ENCODE data around the gene SLC35A5.

Gene SLC35A5

DNA sequence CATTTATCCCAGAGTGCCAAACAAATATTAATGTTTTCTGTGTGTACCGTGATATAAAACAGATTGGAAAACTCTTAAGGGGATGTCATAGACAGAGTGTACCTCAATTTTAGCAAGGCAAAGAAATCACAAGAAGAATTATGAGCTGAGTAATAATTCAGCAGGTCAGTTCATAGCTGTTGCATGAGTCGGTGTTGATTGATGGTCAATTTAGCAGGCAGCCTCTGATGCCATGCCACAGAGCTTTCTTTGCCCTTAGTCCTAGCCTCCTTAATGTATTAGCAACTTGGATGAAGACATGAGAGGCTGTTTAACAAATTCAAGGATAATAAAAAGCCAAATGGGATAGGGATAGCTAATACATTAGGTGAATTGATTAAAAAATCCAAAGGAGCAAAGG, 6.8 kb downstream of the SLC35A5 start:
- H3K4me2 ChIP-seq (ENCODE audit: low read depth, low read length) = no peak overlapping the region
- H3K9me3 ChIP-seq (replicated peaks; ENCODE audit: insufficient read depth, low read length) = no peaks in the 10 kb centered on the region
- no peak overlapping the region for H3K9ac ChIP-seq (ENCODE audit: low read length)
- H3F3A ChIP-seq (ENCODE audit: insufficient read depth, low read length) = no peaks in the 10 kb centered on the region
- no peaks in the 10 kb centered on the region for H4K20me1 ChIP-seq (ENCODE audit: insufficient read depth, low read length)
- H3K4me1 ChIP-seq (ENCODE audit: low read length) = no peaks in the 10 kb centered on the region
- H3K27ac ChIP-seq (ENCODE audit: low read length) = no peak overlapping the region
- H2AFZ ChIP-seq (ENCODE audit: low read length) = no peak overlapping the region
- no peak overlapping the region for H3K4me3 ChIP-seq (ENCODE audit: low read length)
- H3K27me3 ChIP-seq (replicated peaks; ENCODE audit: insufficient read depth, low read length) = no peaks in the 10 kb centered on the region
- H3K36me3 ChIP-seq (replicated peaks; ENCODE audit: insufficient read depth, low read length) = no peaks in the 10 kb centered on the region
- no peak for DNase-seq
- H3K9me2 ChIP-seq (replicated peaks; ENCODE audit: insufficient read depth, low read length) = no peaks in the 10 kb centered on the region
- TF ChIP-seq EZH2 (optimal IDR thresholded peaks at IDR 0.05; ENCODE audit: low read depth, low read length) (no peak), CTCF (IDR thresholded peaks at IDR 0.05; ENCODE audit: low read length) (no peak), EZH2phosphoT487 (IDR thresholded peaks at IDR 0.05; ENCODE audit: low read length) (no peak)
- 0 out of 2 replicates have a peak, but pooled peaks cover 1% of the 10 kb centered on the region for H3K79me2 ChIP-seq (ENCODE audit: low read length)

DNA sequence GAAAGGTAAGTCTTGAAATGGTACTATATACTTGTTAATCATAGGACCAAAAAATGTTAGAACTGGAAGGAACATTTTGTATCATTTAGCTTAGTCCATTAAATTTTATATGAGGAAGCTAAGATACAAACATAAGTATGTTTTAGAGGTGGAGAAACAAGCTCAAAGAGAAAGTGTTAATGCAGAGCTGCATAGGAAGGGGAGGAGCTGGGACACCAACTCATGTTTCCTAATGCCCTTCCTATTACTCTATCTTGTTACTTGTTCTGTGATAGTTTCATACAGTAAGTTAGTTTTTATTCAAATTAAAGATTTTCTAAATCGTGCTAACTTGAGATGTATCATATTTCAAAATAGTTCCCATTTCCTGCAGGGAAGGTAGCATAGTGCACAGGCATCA, 7.4 kb downstream of the SLC35A5 start:
- H3K36me3 ChIP-seq (replicated peaks; ENCODE audit: insufficient read depth, low read length) = no peaks in the 10 kb centered on the region
- no peak for TF ChIP-seq CTCF (IDR thresholded peaks at IDR 0.05; ENCODE audit: low read length)

GRCh38 chr3:112572701-112573100, 10.9 kb downstream of the SLC35A5 start:
- Histone ChIP-seq H3K27ac (ENCODE audit: low read length) (no peak overlapping the region), H4K20me1 (ENCODE audit: insufficient read depth, low read length) (no peaks in the 10 kb centered on the region), H3K36me3 (replicated peaks; ENCODE audit: insufficient read depth, low read length) (no peaks in the 10 kb centered on the region), H3K79me2 (ENCODE audit: low read length) (no peaks in the 10 kb centered on the region), H3K27me3 (replicated peaks; ENCODE audit: insufficient read depth, low read length) (no peaks in the 10 kb centered on the region), H3K4me3 (ENCODE audit: low read length) (no peak overlapping the region), H2AFZ (ENCODE audit: low read length) (no peak overlapping the region), H3F3A (ENCODE audit: insufficient read depth, low read length) (no peaks in the 10 kb centered on the region), H3K9me3 (replicated peaks; ENCODE audit: insufficient read depth, low read length) (no peaks in the 10 kb centered on the region), H3K4me2 (ENCODE audit: low read depth, low read length) (no peak overlapping the region), H3K4me1 (ENCODE audit: low read length) (no peaks in the 10 kb centered on the region), H3K9ac (ENCODE audit: low read length) (no peak overlapping the region), H3K9me2 (replicated peaks; ENCODE audit: insufficient read depth, low read length) (no peaks in the 10 kb centered on the region)
- TF ChIP-seq EZH2phosphoT487 (IDR thresholded peaks at IDR 0.05; ENCODE audit: low read length) (no peak), EZH2 (optimal IDR thresholded peaks at IDR 0.05; ENCODE audit: low read depth, low read length) (no peak), CTCF (IDR thresholded peaks at IDR 0.05; ENCODE audit: low read length) (no peak)
- DNase-seq = no peak

More for the DNA sequence above, 7.4 kb downstream of the SLC35A5 start:
- Histone ChIP-seq H3K9ac (ENCODE audit: low read length) (no peak overlapping the region), H3K79me2 (ENCODE audit: low read length) (no peaks in the 10 kb centered on the region), H3K4me1 (ENCODE audit: low read length) (no peaks in the 10 kb centered on the region), H3K9me2 (replicated peaks; ENCODE audit: insufficient read depth, low read length) (no peaks in the 10 kb centered on the region), H3K27ac (ENCODE audit: low read length) (no peak overlapping the region), H4K20me1 (ENCODE audit: insufficient read depth, low read length) (no peaks in the 10 kb centered on the region), H3F3A (ENCODE audit: insufficient read depth, low read length) (no peaks in the 10 kb centered on the region), H2AFZ (ENCODE audit: low read length) (no peak overlapping the region), H3K4me3 (ENCODE audit: low read length) (no peak overlapping the region), H3K9me3 (replicated peaks; ENCODE audit: insufficient read depth, low read length) (no peaks in the 10 kb centered on the region), H3K4me2 (ENCODE audit: low read depth, low read length) (no peak overlapping the region), H3K27me3 (replicated peaks; ENCODE audit: insufficient read depth, low read length) (no peaks in the 10 kb centered on the region)
- no peak for DNase-seq
